ENCODE results near the gene ZNF497.
A peak's percentile ranks its signal among the peaks of the same experiment; 100 is the strongest.

Gene ZNF497

GRCh38 chr19:58385313-58385890, 22.9 kb upstream of the ZNF497 start:
- 94% methylated on average over 9 of the region's 9 CpGs for WGBS
- peak overlapping the region; percentile 50 for H2AK5ac ChIP-seq (ENCODE audit: low read length, severe bottlenecking)

GRCh38 chr19:58382997-58383603, 20.5 kb upstream of the ZNF497 start:
- Histone ChIP-seq H3K79me1 (replicated peaks; ENCODE audit: low read length, poor library complexity, severe bottlenecking) (peaks cover 38% of the 10 kb centered on the region), H3K27me3 (ENCODE audit: control insufficient read depth in 1 of 2, insufficient read depth in 1 of 2, low read length in 2 of 2) (no peaks in the 10 kb centered on the region), H4K8ac (ENCODE audit: low read length) (no peak overlapping the region), H2BK5ac (ENCODE audit: low read depth, low read length, poor library complexity, severe bottlenecking) (no peak overlapping the region), H3K23ac (ENCODE audit: low read length in 2 of 2) (no peak overlapping the region), H3K4me3 (ENCODE audit: insufficient read depth in 1 of 2, low read depth in 1 of 2, low read length in 2 of 2) (no peak overlapping the region), H3K4ac (ENCODE audit: low read depth in 1 of 2, low read length in 2 of 2) (no peak overlapping the region), H2BK12ac (ENCODE audit: low read length in 2 of 2) (no peak overlapping the region), H3K14ac (ENCODE audit: low read length in 2 of 2) (no peak overlapping the region), H3K4me2 (ENCODE audit: low read length, poor library complexity, severe bottlenecking) (no peak overlapping the region), H3K9me3 (ENCODE audit: control insufficient read depth, low read length) (no peaks in the 10 kb centered on the region), H3K4me1 (ENCODE audit: control insufficient read depth, insufficient read depth, low read depth, low read length) (peaks cover 43% of the 10 kb centered on the region), H2BK120ac (ENCODE audit: low read depth, low read length) (no peak overlapping the region), H2AFZ (ENCODE audit: low read depth, low read length) (no peak overlapping the region), H3K27ac (ENCODE audit: low read length, poor library complexity, severe bottlenecking) (no peak overlapping the region), H3K18ac (ENCODE audit: low read depth in 1 of 2, low read length in 2 of 2) (no peak overlapping the region), H3K9ac (ENCODE audit: low read length) (no peak overlapping the region), H4K91ac (ENCODE audit: low read length) (no peak overlapping the region), H2AK5ac (ENCODE audit: low read length, severe bottlenecking) (no peak overlapping the region), H3K36me3 (ENCODE audit: control insufficient read depth in 1 of 2, insufficient read depth in 2 of 2, low read depth in 1 of 2, low read length in 2 of 2) (peaks cover 3 to 10% of the 10 kb centered on the region in 2 experiments), H2BK15ac (ENCODE audit: low read depth, poor library complexity, severe bottlenecking) (no peak overlapping the region)
- 95% methylated on average over 6 of the region's 6 CpGs for WGBS
- DNase-seq, result no peak

More at GRCh38 chr19:58385313-58385890, 22.9 kb upstream of the ZNF497 start:
- Histone ChIP-seq H3K4ac (ENCODE audit: low read depth in 1 of 2, low read length in 2 of 2) (peak overlapping the region in 1 of 2 experiments; percentile 98), H2BK5ac (ENCODE audit: low read depth, low read length, poor library complexity, severe bottlenecking) (no peak overlapping the region), H3K9ac (ENCODE audit: low read length) (peak overlapping the region; percentile 97), H3K27me3 (ENCODE audit: control insufficient read depth in 1 of 2, insufficient read depth in 1 of 2, low read length in 2 of 2) (no peaks in the 10 kb centered on the region), H3K27ac (ENCODE audit: low read length, poor library complexity, severe bottlenecking) (peak overlapping the region; percentile 98), H3K4me2 (ENCODE audit: low read length, poor library complexity, severe bottlenecking) (peak overlapping the region; percentile 75), H2AFZ (ENCODE audit: low read depth, low read length) (no peak overlapping the region), H4K91ac (ENCODE audit: low read length) (peak overlapping the region; percentile 76), H3K36me3 (ENCODE audit: control insufficient read depth in 1 of 2, insufficient read depth in 2 of 2, low read depth in 1 of 2, low read length in 2 of 2) (peaks cover 9 to 22% of the 10 kb centered on the region in 2 experiments), H3K18ac (ENCODE audit: low read depth in 1 of 2, low read length in 2 of 2) (peak overlapping the region; percentile 99), H3K79me1 (replicated peaks; ENCODE audit: low read length, poor library complexity, severe bottlenecking) (peaks cover 22% of the 10 kb centered on the region), H3K14ac (ENCODE audit: low read length in 2 of 2) (no peak overlapping the region), H2BK15ac (ENCODE audit: low read depth, poor library complexity, severe bottlenecking) (no peak overlapping the region), H3K4me1 (ENCODE audit: control insufficient read depth, insufficient read depth, low read depth, low read length) (peaks cover 34% of the 10 kb centered on the region), H3K9me3 (ENCODE audit: control insufficient read depth, low read length) (no peaks in the 10 kb centered on the region), H2BK12ac (ENCODE audit: low read length in 2 of 2) (peak overlapping the region; percentile 0 to 51), H3K23ac (ENCODE audit: low read length in 2 of 2) (peak overlapping the region in 1 of 2 experiments; percentile 35), H3K4me3 (ENCODE audit: insufficient read depth in 1 of 2, low read depth in 1 of 2, low read length in 2 of 2) (peak overlapping the region in 1 of 2 experiments; percentile 99), H4K8ac (ENCODE audit: low read length) (peak overlapping the region; percentile 88), H2BK120ac (ENCODE audit: low read depth, low read length) (peak overlapping the region; percentile 61)
- no peak for DNase-seq

- Histone ChIP-seq H2AK5ac (ENCODE audit: low read length, severe bottlenecking) (no peak overlapping the region), H3K27me3 (ENCODE audit: control insufficient read depth in 1 of 2, insufficient read depth in 1 of 2, low read length in 2 of 2) (no peaks in the 10 kb centered on the region), H3K36me3 (ENCODE audit: control insufficient read depth in 1 of 2, insufficient read depth in 2 of 2, low read depth in 1 of 2, low read length in 2 of 2) (peaks cover 0 to 10% of the 10 kb centered on the region in 2 experiments), H3K9me3 (ENCODE audit: control insufficient read depth, low read length) (no peaks in the 10 kb centered on the region), H3K18ac (ENCODE audit: low read depth in 1 of 2, low read length in 2 of 2) (peak overlapping the region; percentile 48 to 74), H2BK5ac (ENCODE audit: low read depth, low read length, poor library complexity, severe bottlenecking) (no peak overlapping the region), H3K9ac (ENCODE audit: low read length) (peak overlapping the region; percentile 95), H3K4me1 (ENCODE audit: control insufficient read depth, insufficient read depth, low read depth, low read length) (peaks cover 42% of the 10 kb centered on the region), H2BK15ac (ENCODE audit: low read depth, poor library complexity, severe bottlenecking) (peak overlapping the region; percentile 19), H3K14ac (ENCODE audit: low read length in 2 of 2) (no peak overlapping the region), H3K4me3 (ENCODE audit: insufficient read depth in 1 of 2, low read depth in 1 of 2, low read length in 2 of 2) (peak overlapping the region; percentile 60 to 86), H3K79me1 (replicated peaks; ENCODE audit: low read length, poor library complexity, severe bottlenecking) (peaks cover 44% of the 10 kb centered on the region), H2BK12ac (ENCODE audit: low read length in 2 of 2) (no peak overlapping the region), H3K4me2 (ENCODE audit: low read length, poor library complexity, severe bottlenecking) (peak overlapping the region; percentile 72), H3K23ac (ENCODE audit: low read length in 2 of 2) (no peak overlapping the region), H3K27ac (ENCODE audit: low read length, poor library complexity, severe bottlenecking) (peak overlapping the region; percentile 30), H4K91ac (ENCODE audit: low read length) (no peak overlapping the region), H4K8ac (ENCODE audit: low read length) (no peak overlapping the region), H3K4ac (ENCODE audit: low read depth in 1 of 2, low read length in 2 of 2) (peak overlapping the region in 1 of 2 experiments; percentile 60), H2BK120ac (ENCODE audit: low read depth, low read length) (no peak overlapping the region), H2AFZ (ENCODE audit: low read depth, low read length) (no peak overlapping the region)
- no peak for DNase-seq
- 51% methylated on average over 22 of the region's 26 CpGs for WGBS
Observed at GRCh38 chr19:58381460-58382212, 19.1 kb upstream of the ZNF497 start.

Measured in mesenchymal stem cell (in vitro differentiated cells and primary cell).